ENCODE results near the gene MT1A. TPM values are rescaled to one million over a fixed set of nuclear protein-coding genes. Genes with fewer than 3 reads are reported as not detected.
A peak's percentile ranks its signal among the peaks of the same experiment; 100 is the strongest.

MT1A gene
- total RNA-seq, 1 donor from 2014 or later, result 0.89 TPM

GRCh38 chr16:56630134-56630533 is 8.3 kb upstream of the MT1A start:
- DNase-seq (ENCODE audit: low read depth), result no peak

DNA sequence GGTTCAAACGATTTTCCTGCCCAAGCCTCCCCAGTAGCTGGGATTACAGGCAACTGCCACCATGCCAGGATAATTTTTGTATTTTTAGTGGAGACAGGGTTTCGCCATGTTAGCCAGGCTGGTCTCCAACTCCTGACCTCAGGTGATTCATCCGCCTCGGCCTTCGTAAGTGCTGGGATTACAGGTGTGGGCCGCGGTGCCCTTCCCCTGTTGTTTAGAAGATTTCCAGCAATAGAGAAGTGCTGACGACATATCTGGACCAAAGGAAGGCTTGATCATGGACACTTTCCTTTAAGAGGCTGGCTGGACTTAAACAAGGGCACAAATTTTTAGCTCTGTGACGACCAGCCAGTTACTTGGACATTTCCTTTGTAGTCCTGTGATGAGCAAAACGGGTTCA is 7.3 kb upstream of the MT1A start:
- DNase-seq (ENCODE audit: low read depth), result no peak

DNA sequence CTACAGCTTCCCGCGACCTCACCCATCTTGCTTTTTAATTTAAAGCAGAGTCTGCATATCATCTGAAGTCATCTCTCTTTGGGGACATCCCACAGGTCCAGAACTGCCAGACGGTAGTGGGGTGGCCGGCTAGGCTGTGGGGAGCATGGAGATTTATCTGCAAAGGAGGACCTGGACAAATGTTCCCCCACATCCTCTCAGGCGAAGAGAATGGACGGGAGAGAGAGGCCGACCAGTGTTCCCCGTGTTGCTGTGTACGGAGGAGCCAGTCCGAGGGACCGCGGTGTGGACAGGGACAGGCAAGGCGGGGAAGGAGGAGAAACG is 6.7 kb upstream of the MT1A start:
- DNase-seq (ENCODE audit: low read depth), result no peak

DNA sequence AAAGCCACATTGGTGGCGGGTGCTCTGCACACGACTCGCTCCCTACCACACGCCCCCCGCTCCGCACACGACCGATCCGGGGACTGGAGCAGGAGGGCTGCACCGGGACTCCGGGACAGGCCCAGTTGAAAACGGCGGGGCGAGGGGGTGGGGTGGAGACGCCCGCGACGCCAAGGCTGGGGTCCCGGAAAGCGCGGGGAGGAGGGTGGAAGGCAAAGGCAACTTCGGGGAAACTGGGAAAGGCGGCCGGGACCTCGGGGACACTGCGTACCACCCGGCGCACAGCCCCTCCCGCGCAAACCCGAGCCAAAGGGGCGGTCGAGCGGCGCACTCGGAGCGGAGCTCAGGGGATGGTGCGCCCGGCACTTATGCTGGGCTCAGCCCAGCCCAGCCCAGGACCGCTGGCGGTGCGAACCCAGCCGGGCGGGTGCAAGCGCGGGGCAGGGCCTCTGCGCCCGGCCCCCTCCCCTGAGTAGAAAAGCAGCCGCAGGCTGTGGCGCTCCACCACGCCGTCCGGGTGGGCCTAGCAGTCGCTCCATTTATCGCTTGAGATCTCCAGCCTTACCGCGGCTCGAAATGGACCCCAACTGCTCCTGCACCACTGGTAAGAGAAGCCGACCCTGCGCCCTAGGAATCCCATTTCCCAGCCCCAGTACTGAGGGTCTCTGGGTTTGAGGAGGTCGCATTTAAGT is 6.2 kb upstream of the MT1A start, which contains the start of gene MT1M:
MT1M (plus strand) TSS at position 504 of the 692 bp plus-strand sequence; CDS start at position 577, 73 bp downstream.
- no peak for DNase-seq (ENCODE audit: low read depth)

- DNase-seq (ENCODE audit: low read depth), result no peak
Observed at GRCh38 chr16:56632848-56633365, 5.6 kb upstream of the MT1A start.

DNA sequence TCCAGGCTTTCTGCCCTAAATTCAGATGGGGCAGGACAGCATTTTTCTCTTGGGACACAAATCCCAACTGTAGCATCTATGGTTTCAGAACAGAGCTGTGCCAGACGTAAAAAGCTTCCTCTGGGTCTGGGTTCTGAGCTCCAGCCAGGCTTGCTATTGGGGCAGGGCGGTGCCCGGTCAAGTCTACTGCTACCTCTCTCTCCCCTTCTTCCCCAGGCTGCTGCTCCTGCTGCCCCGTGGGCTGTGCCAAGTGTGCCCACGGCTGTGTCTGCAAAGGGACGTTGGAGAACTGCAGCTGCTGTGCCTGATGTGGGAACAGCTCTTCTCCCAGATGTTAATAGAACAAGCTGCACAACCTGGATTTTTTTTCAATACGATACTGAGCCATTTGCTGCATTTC is 4.9 kb upstream of the MT1A start:
- DNase-seq (ENCODE audit: low read depth), result no peak

DNA sequence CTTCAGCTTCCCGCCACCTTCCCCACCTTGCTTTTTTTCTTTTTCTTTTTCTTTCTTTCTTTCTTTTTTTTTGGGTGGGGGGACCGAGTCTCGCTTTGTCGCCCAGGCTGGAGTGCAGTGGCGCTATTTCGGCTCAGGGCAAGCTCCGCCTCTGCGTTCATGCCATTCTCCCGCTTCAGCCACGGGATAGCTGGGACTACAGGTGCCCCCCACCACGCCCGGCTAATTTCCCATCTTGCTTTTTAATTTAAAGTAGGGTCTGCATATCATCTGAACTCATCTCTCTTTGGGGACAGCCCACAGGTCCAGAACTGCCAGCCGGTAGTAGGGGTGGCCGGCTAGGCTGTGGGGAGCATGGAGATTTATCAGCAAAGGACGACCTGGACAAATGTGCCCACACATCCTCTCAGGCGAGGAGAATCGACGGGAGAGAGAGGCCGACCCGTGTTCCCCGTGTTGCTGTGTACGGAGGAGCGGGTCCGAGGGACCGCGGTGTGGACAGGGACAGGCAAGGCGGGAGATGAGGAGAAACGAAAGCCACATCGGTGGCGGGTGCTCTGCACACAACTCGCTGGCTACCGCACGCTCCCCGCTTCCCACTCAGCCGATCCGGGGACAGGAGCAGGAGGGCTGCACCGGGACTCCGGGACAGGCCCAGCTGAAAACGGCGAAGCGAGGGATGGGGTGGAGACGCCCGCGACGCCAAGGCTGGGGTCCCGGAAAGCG is 3.6 kb upstream of the MT1A start:
- DNase-seq (ENCODE audit: low read depth), result no peak

- DNase-seq (ENCODE audit: low read depth), result no peak
Observed at GRCh38 chr16:56635441-56635967, 3.0 kb upstream of the MT1A start.

DNA sequence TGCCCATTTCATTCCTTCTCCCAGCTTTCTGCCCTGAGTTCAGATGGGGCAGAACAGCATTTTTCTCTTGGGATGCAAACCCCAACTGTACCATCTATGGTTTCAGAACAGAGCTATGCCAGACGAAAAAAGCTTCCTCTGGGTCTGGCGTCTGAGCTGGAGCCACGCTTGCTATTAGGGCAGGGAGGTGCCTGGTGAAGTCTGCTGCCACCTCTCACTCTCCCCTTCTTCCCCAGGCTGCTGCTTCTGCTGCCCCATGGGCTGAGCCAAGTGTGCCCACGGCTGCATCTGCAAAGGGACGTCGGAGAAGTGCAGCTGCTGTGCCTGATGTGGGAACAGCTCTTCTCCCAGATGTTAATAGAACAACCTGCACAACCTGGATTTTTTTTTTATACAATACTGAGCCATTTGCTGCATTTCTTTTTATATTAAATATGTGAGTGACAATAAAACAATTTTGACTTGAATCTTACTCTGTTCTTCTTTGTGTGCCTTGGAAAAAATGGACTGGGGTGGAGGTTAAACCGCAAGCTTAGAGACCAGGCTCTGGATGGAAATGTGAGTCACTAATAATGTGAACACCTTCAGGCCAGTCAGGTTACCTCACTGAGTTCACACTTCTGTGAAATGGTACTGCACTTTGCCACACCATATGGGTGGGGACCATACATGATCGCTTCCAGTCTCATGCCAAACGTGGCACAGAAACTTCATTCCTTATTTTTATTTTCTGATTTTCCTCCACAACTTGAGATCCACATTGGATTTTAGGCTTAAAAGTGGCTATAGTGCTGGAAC is 1.7 kb upstream of the MT1A start:
- DNase-seq (ENCODE audit: low read depth), result no peak

DNA sequence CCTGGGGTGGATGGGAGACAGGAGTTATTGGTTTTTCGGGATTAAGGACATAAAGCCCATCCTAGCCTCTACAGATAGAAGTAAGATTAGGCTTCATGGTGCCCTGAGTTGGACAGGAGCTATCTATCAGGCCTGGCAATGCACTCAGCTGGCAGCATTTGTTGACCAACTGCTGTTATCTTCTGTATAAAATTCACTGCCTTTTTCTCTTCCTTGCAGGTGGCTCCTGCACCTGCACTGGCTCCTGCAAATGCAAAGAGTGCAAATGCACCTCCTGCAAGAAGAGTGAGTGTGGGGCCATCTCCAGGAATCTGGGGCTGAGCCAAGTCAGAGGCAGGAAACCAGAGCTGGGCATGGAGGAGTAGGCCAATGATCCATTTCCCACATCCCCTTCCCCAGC is 579 bp downstream of the MT1A start:
- DNase-seq (ENCODE audit: low read depth), result no peak

- DNase-seq (ENCODE audit: low read depth), result no peak
Observed at GRCh38 chr16:56640076-56640475, 1.6 kb downstream of the MT1A start.

- no peak for DNase-seq (ENCODE audit: low read depth)
Observed at GRCh38 chr16:56641166-56641565, 2.7 kb downstream of the MT1A start.

DNA sequence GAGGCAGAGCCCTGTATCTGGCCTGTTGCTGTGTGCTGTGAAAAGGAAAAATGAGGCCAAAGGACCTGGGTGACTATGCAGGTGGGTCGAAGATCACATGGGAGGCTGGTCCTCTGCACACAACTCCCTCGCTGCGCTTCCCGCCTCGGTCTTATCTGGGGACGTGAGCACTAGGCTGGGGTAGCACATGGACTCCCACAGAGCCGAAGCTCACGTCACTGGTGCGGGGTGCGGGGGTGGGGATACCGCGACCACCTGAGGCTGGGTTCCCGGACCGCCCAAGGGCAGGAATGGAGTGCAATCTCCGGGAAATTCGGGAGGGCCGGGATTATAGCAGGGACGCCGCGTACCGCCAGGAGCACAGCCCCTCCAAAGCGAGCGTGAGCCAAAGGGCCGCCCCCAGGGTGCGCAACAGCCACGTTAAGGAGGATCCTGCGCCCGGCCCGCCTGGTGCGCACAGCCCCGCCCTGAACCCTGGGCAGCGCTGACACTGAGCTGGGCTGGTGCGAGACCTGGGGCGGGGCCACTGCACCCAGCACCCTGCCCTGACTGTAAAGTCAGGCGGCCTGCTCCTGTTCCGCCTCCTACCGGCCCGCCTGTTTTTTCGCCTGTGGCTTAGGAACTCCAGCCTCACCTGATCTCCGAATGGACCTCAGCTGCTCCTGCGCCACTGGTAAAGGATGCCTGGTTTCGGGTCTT is 4.8 kb downstream of the MT1A start:
- DNase-seq (ENCODE audit: low read depth), result peak; percentile 52

- DNase-seq (ENCODE audit: low read depth), result no peak
Observed at GRCh38 chr16:56643833-56644232, 5.4 kb downstream of the MT1A start.

- DNase-seq (ENCODE audit: low read depth), result no peak
Observed at GRCh38 chr16:56645311-56645710, 6.8 kb downstream of the MT1A start.

DNA sequence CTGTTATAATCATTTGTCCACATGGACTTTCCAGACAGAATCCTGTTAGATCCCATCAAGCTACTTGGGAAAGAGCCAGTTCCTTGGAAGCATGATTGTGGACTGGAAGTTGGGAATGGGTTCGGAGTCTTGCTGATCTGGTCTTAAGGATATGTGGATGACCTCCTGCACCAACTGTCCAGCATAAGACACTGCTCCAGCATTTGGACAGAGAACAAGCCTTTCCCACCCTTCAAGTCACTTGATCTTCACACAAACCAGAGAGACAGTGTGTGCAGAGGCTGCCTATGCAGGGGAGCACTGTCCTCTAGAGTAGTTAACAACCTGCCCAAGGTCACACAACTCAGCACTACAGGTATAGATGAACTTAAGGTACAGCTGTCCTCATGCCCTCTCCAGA is 7.4 kb downstream of the MT1A start:
- DNase-seq (ENCODE audit: low read depth), result no peak

- DNase-seq (ENCODE audit: low read depth), result no peak
Observed at GRCh38 chr16:56647641-56648431, 9.4 kb downstream of the MT1A start.

GRCh38 chr16:56649271-56649670 is 10.8 kb downstream of the MT1A start:
- no peak for DNase-seq (ENCODE audit: low read depth)

DNA sequence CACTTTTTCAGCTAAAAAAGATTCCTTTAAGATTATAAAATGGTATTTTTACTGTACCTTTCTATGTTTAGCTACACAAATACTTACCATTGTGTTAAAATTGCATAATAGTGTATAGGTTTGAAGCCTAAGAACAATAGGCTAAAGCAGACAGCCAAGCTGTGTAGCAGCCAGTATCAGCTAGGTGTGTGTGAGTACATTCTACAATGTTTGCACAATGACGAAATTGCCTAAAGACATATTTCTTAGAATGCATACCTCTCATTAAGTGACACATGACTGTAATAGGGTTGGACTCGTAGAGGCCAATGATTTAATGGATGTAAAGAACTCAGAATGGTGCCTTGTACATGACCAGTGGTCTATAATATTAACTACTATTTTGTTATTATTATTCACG is 11.4 kb downstream of the MT1A start:
- DNase-seq (ENCODE audit: low read depth), result peak; percentile 48

GRCh38 chr16:56651586-56651985 is 13.1 kb downstream of the MT1A start, which contains the start of gene MT1B:
Gene MT1B, plus strand, starts transcription at chr16:56651886. Its CDS starts 68 bp downstream, at chr16:56651954.
- no peak for DNase-seq (ENCODE audit: low read depth)

DNA sequence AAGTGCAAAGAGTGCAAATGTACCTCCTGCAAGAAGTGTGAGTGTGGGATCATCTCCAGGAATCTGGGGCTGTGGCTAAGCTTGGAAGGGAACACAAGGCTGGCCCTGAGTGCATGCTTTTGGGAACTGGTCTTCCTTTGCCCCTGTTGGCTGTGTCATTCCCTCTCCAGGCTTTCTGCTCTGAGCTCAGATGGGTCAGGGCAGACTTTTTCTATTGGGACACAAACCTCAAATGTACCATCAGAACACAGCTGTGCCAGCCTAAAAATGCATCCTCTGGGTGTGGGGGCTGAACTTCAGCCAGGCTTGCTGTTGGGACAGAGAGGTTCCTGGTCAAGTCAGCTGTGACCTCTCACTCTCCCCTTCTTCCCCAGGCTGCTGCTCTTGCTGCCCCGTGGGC is 14.1 kb downstream of the MT1A start:
- no peak for DNase-seq (ENCODE audit: low read depth)

Measured in renal cortical epithelial cell (primary cell).